Measurements from ENCODE around the gene DNM3. TPM values are rescaled to one million over a fixed set of nuclear protein-coding genes. Genes with fewer than 3 reads are reported as not detected.

Gene DNM3
- total and polyA plus RNA-seq, 2 experiments from 2014 or later = 5.2 to 12.2 TPM

- Histone ChIP-seq H3K9me2 (ENCODE audit: insufficient read depth) (no peaks in the 10 kb centered on the region), H3K36me3 (ENCODE audit: insufficient read depth) (no peaks in the 10 kb centered on the region), H3K79me2 (replicated peaks; ENCODE audit: insufficient read depth) (no peaks in the 10 kb centered on the region), H4K20me1 (replicated peaks; ENCODE audit: insufficient read depth) (no peaks in the 10 kb centered on the region), H3K4me3 (no peak overlapping the region), H3K27me3 (ENCODE audit: insufficient read depth) (no peaks in the 10 kb centered on the region), H2AFZ (no peak overlapping the region), H3K27ac (ENCODE audit: low read depth) (no peak overlapping the region), H3K4me1 (ENCODE audit: insufficient read depth) (no peaks in the 10 kb centered on the region), H3K4me2 (no peak overlapping the region), H3F3A (replicated peaks; ENCODE audit: low read depth) (no peaks in the 10 kb centered on the region)
- peaks cover 5% of the 10 kb centered on the region for H3K36me3 Mint-ChIP-seq (ENCODE audit: low read depth)
- TF ChIP-seq JUNB (IDR thresholded peaks at IDR 0.05; ENCODE audit: unreplicated experiment) = no peak
- no peak for TF ChIP-seq POLR2AphosphoS5 (IDR thresholded peaks at IDR 0.05; ENCODE audit: low read depth)
- no peak for TF ChIP-seq EZH2 (IDR thresholded peaks at IDR 0.05; ENCODE audit: low read depth, unreplicated experiment)
- no peak for TF ChIP-seq NANOG (IDR thresholded peaks at IDR 0.05; ENCODE audit: borderline replicate concordance)
- no peak for TF ChIP-seq CREB1 (CRISPR knock-in tag; IDR thresholded peaks at IDR 0.05; ENCODE audit: low read depth)
- no peak for TF ChIP-seq STAT1 (IDR thresholded peaks at IDR 0.05; ENCODE audit: unreplicated experiment)
- no peak overlapping the region for H3K4me3 Mint-ChIP-seq
- DNase-seq (ENCODE audit: low spot score) (no peak), ATAC-seq (no peak)
- H3K9me3 Mint-ChIP-seq = no peaks in the 10 kb centered on the region
- H3K27ac Mint-ChIP-seq = no peak overlapping the region
- no peaks in the 10 kb centered on the region for H3K4me1 Mint-ChIP-seq
- H3K27me3 Mint-ChIP-seq (ENCODE audit: insufficient read depth, low read depth, poor library complexity) = peaks cover 2% of the 10 kb centered on the region
These were observed 281.1 kb downstream of the DNM3 start for GRCh38 chr1:172122381-172122780.

GRCh38 chr1:172125250-172125649, 284.0 kb downstream of the DNM3 start:
- no peaks in the 10 kb centered on the region for H3K4me1 ChIP-seq (ENCODE audit: insufficient read depth)
- H3K36me3 Mint-ChIP-seq (ENCODE audit: low read depth) = no peaks in the 10 kb centered on the region
- H3K4me2 ChIP-seq = no peak overlapping the region
- TF ChIP-seq, protein P1, sequence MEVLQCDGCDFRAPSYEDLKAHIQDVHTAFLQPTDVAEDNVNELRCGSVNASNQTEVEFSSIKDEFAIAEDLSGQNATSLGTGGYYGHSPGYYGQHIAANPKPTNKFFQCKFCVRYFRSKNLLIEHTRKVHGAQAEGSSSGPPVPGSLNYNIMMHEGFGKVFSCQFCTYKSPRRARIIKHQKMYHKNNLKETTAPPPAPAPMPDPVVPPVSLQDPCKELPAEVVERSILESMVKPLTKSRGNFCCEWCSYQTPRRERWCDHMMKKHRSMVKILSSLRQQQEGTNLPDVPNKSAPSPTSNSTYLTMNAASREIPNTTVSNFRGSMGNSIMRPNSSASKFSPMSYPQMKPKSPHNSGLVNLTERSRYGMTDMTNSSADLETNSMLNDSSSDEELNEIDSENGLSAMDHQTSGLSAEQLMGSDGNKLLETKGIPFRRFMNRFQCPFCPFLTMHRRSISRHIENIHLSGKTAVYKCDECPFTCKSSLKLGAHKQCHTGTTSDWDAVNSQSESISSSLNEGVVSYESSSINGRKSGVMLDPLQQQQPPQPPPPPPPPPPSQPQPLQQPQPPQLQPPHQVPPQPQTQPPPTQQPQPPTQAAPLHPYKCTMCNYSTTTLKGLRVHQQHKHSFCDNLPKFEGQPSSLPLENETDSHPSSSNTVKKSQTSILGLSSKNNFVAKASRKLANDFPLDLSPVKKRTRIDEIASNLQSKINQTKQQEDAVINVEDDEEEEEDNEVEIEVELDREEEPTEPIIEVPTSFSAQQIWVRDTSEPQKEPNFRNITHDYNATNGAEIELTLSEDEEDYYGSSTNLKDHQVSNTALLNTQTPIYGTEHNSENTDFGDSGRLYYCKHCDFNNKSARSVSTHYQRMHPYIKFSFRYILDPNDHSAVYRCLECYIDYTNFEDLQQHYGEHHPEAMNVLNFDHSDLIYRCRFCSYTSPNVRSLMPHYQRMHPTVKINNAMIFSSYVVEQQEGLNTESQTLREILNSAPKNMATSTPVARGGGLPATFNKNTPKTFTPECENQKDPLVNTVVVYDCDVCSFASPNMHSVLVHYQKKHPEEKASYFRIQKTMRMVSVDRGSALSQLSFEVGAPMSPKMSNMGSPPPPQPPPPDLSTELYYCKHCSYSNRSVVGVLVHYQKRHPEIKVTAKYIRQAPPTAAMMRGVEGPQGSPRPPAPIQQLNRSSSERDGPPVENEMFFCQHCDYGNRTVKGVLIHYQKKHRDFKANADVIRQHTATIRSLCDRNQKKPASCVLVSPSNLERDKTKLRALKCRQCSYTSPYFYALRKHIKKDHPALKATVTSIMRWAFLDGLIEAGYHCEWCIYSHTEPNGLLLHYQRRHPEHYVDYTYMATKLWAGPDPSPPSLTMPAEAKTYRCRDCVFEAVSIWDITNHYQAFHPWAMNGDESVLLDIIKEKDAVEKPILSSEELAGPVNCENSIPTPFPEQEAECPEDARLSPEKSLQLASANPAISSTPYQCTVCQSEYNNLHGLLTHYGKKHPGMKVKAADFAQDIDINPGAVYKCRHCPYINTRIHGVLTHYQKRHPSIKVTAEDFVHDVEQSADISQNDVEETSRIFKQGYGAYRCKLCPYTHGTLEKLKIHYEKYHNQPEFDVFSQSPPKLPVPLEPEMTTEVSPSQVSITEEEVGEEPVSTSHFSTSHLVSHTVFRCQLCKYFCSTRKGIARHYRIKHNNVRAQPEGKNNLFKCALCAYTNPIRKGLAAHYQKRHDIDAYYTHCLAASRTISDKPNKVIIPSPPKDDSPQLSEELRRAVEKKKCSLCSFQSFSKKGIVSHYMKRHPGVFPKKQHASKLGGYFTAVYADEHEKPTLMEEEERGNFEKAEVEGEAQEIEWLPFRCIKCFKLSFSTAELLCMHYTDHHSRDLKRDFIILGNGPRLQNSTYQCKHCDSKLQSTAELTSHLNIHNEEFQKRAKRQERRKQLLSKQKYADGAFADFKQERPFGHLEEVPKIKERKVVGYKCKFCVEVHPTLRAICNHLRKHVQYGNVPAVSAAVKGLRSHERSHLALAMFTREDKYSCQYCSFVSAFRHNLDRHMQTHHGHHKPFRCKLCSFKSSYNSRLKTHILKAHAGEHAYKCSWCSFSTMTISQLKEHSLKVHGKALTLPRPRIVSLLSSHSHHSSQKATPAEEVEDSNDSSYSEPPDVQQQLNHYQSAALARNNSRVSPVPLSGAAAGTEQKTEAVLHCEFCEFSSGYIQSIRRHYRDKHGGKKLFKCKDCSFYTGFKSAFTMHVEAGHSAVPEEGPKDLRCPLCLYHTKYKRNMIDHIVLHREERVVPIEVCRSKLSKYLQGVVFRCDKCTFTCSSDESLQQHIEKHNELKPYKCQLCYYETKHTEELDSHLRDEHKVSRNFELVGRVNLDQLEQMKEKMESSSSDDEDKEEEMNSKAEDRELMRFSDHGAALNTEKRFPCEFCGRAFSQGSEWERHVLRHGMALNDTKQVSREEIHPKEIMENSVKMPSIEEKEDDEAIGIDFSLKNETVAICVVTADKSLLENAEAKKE (CRISPR knock-in tag; IDR thresholded peaks at IDR 0.05) = no peak
- TF ChIP-seq POLR2AphosphoS5 (IDR thresholded peaks at IDR 0.05; ENCODE audit: low read depth) = no peak
- TF ChIP-seq CREB1 (CRISPR knock-in tag; IDR thresholded peaks at IDR 0.05; ENCODE audit: low read depth) = no peak
- TF ChIP-seq ZNF331 (CRISPR knock-in tag; IDR thresholded peaks at IDR 0.05; ENCODE audit: low read depth) = no peak
- no peak for TF ChIP-seq ZNF114 (CRISPR knock-in tag; IDR thresholded peaks at IDR 0.05)
- TF ChIP-seq, protein P2, sequence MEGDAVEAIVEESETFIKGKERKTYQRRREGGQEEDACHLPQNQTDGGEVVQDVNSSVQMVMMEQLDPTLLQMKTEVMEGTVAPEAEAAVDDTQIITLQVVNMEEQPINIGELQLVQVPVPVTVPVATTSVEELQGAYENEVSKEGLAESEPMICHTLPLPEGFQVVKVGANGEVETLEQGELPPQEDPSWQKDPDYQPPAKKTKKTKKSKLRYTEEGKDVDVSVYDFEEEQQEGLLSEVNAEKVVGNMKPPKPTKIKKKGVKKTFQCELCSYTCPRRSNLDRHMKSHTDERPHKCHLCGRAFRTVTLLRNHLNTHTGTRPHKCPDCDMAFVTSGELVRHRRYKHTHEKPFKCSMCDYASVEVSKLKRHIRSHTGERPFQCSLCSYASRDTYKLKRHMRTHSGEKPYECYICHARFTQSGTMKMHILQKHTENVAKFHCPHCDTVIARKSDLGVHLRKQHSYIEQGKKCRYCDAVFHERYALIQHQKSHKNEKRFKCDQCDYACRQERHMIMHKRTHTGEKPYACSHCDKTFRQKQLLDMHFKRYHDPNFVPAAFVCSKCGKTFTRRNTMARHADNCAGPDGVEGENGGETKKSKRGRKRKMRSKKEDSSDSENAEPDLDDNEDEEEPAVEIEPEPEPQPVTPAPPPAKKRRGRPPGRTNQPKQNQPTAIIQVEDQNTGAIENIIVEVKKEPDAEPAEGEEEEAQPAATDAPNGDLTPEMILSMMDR (conservative IDR thresholded peaks at IDR 0.05; ENCODE audit: low read depth in 2 of 2) = no peak
- no peak for TF ChIP-seq REST (IDR thresholded peaks at IDR 0.05; ENCODE audit: unreplicated experiment)
- TF ChIP-seq NANOG (IDR thresholded peaks at IDR 0.05; ENCODE audit: borderline replicate concordance) = no peak
- H3K36me3 ChIP-seq (ENCODE audit: insufficient read depth) = no peaks in the 10 kb centered on the region
- no peak overlapping the region for H2AFZ ChIP-seq
- no peak overlapping the region for H3K4me3 Mint-ChIP-seq
- peaks cover 3% of the 10 kb centered on the region; the same call in 1 of the 3 replicates for H3K9me3 Mint-ChIP-seq
- H3K4me3 ChIP-seq = no peak overlapping the region
- no peak overlapping the region for H3K27ac Mint-ChIP-seq
- no peaks in the 10 kb centered on the region for H3K4me1 Mint-ChIP-seq
- H3K27me3 ChIP-seq (ENCODE audit: insufficient read depth) = no peaks in the 10 kb centered on the region
- no peaks in the 10 kb centered on the region for H3F3A ChIP-seq (replicated peaks; ENCODE audit: low read depth)
- H3K27me3 Mint-ChIP-seq (ENCODE audit: insufficient read depth, low read depth, poor library complexity) = no peaks in the 10 kb centered on the region
- H3K27ac ChIP-seq (ENCODE audit: low read depth) = no peak overlapping the region
- DNase-seq (ENCODE audit: low spot score) = no peak
- ATAC-seq = no peak
- no peaks in the 10 kb centered on the region for H4K20me1 ChIP-seq (replicated peaks; ENCODE audit: insufficient read depth)
- H3K9me2 ChIP-seq (ENCODE audit: insufficient read depth) = no peaks in the 10 kb centered on the region
- H3K79me2 ChIP-seq (replicated peaks; ENCODE audit: insufficient read depth) = no peaks in the 10 kb centered on the region
